ENCODE results near the gene ATP2A2.
"Not testable (repeated sequence)": the region's sequence is repeated elsewhere in the genome, so short reads cannot be mapped to it uniquely, and the experiment has no call there.

ATP2A2 gene

DNA sequence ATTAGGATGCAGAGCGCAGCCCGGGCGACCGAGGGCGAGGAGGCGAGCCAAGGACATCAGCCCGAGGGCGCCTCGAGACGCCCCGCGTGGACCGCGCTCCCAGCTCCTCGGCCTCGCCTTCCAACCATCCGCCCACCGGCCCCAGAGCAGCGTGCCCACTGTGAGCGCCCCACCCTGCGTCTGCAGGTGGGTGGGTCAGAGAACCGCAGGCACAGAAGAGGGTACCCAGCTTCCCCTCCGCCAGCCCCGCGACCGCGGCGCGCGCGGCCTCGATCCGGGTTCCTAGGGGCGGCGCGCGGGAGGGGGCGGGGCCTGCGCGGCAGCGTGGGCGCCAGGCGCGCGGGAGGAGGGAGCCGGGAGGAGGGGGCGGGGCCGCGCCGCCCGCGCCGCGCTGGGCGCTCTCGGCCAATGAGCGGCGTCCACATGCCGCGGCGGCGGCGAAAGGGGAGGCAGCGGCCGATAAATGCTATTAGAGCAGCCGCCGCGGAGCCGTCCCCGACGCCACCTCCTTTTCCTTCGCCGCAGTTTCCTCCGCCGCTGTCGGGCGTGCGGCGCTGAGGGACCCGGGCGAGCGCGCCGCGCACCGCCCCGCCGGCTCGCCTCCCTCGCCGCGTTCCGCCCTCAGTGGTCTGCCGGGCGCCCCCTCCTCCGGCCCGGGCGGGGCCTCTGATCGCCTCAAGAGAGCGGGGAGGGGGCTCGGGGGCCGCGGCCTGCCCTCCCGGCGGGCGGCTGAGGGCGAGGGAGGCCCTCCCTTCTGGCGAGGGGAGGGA, at the start of gene ATP2A2:
Gene ATP2A2, plus strand, starts transcription at position 469 of the 770 bp plus-strand sequence. CDS start 543 bp downstream, outside the sequence.
- peak; percentile 92 for DNase-seq

DNA sequence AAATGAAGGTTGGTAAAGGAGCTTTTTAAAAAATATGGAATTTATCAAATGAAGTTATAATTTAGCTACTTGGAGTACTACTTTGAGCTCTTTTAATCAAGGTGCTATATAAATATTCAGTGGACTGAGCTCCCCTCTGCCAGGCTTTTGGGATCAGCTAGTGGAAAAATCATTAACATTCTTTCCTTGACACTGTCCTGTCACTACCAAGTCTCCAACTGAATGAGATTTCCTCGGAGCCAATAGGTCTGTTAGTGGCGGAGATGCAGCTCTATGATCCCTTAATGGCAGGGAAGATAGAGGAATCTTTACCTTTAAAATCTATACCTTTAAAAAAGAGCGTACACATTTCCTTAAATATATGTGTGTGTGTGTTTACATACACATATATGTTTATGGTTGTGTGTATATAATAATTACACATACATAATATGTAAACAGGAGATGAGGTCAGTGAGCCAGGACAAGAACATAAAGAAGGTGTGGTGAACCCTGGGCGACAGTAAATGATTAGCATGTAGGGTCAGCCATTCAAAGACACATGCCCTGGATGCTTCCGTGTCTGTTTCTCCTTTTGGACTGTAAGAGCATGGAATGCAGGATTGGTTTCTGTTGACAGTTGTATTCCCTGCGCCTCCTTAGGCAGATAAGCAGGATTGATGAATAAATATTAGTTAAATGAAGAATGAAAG, 47.7 kb upstream of the ATP2A2 start:
- no peak for DNase-seq

GRCh38 chr12:110234331-110234751, 46.7 kb upstream of the ATP2A2 start:
- no peak for DNase-seq

GRCh38 chr12:110234755-110235154, 46.3 kb upstream of the ATP2A2 start:
- DNase-seq: no peak

- DNase-seq: no peak
Measured at GRCh38 chr12:110235383-110235782, 45.7 kb upstream of the ATP2A2 start.

- DNase-seq: no peak
Measured at GRCh38 chr12:110243227-110243626, 37.8 kb upstream of the ATP2A2 start.

DNA sequence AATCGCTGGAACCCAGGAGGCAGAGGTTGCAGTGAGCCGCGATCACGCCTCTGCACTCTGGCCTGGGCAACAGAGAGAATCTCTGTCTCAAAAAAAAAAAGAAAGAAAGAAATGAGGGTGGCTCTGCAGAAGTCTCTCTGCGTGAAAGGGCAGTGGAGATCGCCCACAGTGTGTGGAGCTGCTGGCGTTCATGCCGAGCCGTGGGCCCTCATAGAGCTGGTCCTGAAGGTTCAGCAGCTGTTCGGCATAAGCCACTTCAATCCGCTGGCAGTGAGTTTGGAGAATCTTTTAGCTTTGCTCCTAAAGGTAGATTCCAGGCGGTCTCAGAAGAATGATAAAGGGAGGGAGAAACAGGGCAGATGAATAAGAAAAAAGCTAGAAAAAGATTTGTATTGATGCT, 36.7 kb upstream of the ATP2A2 start:
- DNase-seq: no peak

DNA sequence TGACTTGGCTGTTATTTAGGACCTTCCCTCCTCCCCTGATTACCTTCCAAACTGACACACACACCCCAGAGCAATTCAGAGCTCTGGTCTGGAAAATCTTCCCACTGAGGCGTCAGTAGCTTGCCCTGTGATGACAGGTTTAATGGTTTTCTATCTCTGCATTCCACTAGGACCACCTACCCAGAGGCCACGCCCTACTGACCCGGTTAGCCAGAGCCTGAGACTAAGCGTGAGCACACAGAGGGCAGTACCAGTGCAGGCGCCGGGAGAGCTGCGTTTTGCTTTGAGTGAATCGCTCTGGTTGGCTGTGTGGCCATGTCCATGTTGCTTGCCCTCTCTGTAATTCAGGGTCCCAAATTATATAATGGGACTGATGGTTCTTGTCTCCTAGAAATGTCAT, 36.2 kb upstream of the ATP2A2 start:
- DNase-seq: no peak

GRCh38 chr12:110245369-110245772, 35.7 kb upstream of the ATP2A2 start:
- DNase-seq: no peak

- DNase-seq: no peak
Measured at GRCh38 chr12:110246636-110247339, 34.3 kb upstream of the ATP2A2 start.

DNA sequence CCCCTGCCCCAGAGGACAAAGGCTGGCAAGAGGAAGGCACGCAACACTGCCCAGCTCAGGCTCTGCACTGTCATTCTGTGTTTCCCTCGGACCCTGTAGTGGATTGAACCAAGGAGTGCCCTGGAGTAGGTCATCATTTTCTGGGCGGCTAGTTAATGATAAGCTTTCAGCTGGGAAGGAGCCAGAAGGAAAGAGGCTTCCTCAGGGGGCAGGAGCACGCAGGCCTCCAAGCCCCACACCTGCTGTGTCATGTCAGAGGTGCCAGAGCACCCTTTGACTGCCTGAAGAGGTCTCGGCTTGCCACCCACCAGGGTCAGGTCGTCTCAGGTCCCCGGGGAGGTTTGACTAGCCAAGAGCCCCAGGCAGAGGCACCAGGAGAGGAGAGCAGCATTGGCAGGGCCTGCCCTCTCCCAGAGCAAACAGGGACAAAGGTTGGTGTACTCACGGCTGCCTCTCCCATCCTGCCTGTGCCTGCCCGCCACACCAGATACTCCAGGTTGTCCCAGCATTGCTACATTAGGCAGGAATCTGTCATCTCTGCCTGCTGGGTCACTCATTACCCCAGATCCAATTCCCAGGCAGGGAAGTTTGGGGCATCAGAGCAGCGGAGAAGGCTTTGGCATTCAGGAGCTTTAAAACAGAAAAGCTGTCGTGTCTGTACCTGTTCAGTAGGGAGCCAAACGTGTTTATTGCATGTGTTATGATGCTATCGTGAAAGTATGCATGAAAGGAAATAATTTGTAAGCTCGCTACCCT, 33.5 kb upstream of the ATP2A2 start:
- no peak for DNase-seq

- no peak for DNase-seq
Measured at GRCh38 chr12:110248096-110248447, 33.0 kb upstream of the ATP2A2 start.

- DNase-seq: peak; percentile 27
Measured at GRCh38 chr12:110249105-110249504, 31.9 kb upstream of the ATP2A2 start.

GRCh38 chr12:110249716-110250225, 31.3 kb upstream of the ATP2A2 start:
- no peak for DNase-seq

GRCh38 chr12:110251381-110251780, 29.7 kb upstream of the ATP2A2 start:
- no peak for DNase-seq

GRCh38 chr12:110252716-110253115, 28.3 kb upstream of the ATP2A2 start:
- no peak for DNase-seq

DNA sequence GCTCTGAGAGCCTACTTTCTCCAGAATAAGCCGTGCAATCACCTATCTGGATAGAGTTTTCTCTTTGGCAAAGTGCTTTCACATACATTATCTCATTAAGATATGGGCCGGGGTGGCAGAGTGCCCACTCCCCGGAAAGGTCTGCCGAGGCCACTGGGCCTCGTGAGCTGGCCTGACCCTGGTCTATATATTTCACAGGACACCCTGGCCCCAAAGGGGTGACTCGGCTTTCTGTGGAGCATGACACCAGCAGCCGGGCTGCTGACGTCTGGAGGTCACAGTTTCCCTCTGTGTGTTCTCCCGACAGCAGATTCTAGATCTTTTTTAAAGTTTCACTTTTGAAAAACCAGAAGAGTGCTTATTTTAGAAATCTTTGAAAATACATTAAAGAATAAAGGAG, 27.9 kb upstream of the ATP2A2 start:
- DNase-seq: no peak

GRCh38 chr12:110254971-110255540, 26.0 kb upstream of the ATP2A2 start:
- DNase-seq: no peak

GRCh38 chr12:110255890-110256456, 25.1 kb upstream of the ATP2A2 start:
- DNase-seq: not testable (repeated sequence)

- peak; percentile 30 for DNase-seq
Measured at GRCh38 chr12:110256780-110257431, 24.1 kb upstream of the ATP2A2 start.

DNA sequence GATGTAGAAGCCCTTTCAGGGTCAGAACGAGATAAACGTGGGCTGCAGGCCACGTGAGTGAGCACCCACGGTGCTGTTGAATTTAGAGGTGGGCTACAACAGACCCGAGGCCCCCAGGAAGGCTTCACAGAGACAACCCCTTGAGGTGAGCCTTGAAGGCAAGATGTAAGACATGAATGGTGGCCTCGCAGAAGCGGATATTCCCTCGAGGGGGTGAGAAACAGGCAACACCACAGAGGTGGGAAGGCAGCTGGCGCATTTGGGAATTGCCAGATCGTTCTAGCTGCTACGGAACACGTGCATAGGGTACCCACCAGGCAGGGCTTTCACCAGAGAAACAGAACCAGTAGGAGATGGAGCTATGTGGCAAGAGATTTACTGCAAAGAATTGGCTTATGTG, 22.6 kb upstream of the ATP2A2 start:
- no peak for DNase-seq
